Measurements from ENCODE around the gene ZNF595.
"Not testable (repeated sequence)": the region's sequence is repeated elsewhere in the genome, so short reads cannot be mapped to it uniquely, and the experiment has no call there.

Gene ZNF595

DNA sequence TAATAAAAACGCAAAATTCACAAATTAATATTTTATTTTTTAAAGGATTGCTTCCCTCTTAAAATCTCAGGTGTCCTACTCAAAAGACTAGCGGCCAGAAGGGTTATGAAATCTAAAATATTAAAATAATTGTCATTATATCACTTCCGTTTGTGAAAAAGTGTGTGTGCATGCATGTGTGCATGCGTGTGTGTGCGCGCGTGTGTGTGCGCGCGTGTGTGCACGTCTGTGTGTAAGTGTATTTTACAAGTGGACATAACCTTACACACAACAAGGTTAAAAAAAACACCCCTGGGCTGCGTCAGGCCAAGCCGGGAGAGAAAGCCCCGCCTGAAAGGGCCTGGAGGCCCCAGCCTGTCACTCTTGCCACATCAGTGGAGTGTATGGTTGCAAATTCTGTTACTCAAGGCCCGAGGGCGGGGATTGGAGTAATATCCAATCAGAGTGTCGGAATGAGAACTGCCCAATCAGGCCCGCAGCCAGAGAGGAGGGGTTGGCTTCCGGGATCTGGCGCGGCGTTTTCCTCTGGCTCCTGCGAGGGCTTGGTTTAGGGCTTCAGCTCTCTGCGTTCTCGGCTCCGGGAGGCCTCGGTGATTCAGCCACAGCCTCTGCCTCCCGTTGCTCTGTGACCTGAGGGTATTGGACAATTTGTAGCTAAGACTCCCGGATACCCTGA lies at the start of gene ZNF595:
Gene ZNF595 (plus strand): TSS at position 518 of the 676 bp plus-strand sequence. CDS start 168 bp downstream, outside the sequence.
- DNase-seq (ENCODE audit: low read depth) = not testable (repeated sequence)

DNA sequence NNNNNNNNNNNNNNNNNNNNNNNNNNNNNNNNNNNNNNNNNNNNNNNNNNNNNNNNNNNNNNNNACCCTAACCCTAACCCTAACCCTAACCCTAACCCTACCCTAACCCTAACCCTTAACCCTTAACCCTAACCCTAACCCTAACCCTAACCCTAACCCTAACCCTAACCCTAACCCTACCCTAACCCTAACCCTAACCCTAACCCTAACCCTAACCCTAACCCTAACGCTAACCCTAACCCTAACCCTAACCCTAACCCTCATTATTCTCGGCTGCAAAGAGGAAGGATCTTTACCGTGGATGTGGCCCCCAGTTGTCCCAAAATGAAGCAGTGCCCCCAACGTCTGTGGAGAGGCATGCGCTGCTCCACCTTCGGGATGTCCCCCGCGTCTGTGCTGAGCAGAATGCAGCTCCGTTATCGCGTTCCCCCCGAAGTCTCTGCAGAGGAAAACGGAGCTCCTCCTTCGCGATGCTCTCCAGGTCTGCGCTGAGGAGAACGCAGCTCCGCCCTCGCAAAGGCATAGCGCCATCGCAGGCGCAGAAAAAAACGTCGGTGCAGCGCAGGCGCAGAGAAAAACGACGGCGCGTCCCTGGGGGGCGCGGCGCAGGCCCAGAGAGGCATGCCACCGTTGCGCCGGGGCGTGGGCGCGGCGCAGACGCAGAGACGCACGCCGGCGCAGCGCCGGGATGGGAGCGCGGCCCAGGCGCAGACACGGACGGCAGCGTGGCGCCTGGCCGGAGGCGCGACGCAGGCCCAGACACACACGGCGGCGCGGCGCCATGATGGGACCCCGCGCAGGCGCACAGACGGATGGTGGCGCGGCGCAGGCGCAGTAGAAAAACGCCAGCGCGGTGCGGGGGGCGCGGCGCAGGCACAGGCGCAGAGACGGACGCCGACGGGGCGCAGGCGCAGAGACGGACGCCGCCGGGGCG lies 42.9 kb upstream of the ZNF595 start:
- not testable (repeated sequence) for DNase-seq (ENCODE audit: low read depth)

DNA sequence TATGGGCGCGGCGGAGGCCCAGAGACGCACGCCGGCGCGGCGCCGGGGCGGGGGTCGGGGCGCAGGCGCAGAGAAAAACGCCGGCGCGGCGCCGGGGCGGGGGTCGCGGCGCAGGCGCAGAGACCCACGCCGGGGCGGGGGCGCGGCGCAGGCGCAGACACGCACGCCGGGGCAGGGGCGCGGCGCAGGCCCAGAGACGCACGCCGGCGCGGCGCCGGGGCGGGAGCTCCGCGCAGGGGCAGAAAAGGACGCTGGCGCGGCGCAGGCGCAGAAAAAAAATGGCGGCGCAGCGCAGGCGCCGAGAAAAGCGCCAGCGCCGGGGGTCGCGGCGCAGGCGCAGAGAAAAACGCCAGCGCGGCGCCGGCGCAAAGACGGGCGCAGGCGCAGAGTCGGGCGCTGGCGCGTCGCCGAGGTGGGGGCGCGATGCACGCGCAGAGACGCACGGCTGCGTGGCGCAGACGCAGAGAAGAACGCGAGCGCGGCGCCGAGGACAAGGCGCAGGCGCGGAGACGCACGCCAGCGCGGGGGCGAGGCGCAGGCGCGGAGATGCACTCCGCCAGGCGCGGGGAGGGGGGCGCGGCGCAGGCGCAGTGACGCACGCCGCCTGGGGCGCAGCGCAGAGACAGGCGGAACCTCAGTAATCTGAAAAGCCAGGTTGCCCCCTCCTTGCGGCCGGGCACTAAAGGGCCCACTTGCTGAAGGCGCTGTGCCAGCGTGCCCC lies 41.9 kb upstream of the ZNF595 start:
- not testable (repeated sequence) for DNase-seq (ENCODE audit: low read depth)

DNA sequence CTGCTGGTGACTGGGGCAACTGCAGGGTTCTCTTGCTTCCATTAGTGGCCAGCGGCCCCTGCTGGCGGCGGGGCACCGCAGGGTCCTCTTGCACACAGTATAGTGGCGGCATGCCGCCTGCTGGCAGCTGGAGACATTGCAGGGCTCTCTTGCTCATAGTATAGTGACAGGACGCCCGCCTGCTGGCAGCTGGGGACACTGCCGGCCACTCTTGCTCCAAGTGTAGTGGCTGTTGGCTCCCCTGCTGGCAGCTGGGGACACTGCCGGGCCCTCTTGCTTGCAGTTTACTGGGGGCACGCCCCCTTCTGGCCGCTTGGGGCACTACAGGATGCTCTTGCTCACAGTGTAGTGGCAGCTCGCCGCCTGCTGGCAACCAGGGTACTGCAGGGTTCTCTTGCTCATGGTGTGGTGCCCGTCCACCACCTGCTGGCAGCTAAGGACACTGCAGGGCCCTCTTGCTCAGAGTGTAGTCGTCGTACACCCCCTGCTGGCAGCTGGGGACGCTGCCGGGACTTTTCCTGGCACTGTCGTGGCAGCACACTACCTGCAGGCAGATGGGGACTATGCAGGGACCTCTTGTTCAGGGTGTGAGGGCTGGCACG lies 41.2 kb upstream of the ZNF595 start:
- not testable (repeated sequence) for DNase-seq (ENCODE audit: low read depth)

DNA sequence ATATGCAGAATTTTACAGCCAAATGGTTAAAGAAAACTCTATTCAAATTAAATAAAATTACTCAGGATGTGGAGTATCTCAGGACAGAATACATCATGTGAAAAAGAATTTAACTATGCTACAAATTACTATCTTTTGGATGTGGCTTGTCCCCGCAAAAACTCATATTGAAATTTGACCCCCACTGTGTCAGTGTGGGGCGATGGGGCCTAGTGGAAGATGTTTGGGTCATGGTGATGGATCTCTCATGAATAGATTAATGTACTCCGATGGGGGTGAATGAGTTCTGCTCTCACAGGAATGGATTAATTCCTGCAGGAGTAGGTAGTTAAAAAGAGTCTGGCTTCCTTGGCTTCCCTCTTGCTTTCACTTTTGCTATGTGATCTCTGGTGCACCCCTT lies 35.0 kb upstream of the ZNF595 start:
- not testable (repeated sequence) for DNase-seq (ENCODE audit: low read depth)

DNA sequence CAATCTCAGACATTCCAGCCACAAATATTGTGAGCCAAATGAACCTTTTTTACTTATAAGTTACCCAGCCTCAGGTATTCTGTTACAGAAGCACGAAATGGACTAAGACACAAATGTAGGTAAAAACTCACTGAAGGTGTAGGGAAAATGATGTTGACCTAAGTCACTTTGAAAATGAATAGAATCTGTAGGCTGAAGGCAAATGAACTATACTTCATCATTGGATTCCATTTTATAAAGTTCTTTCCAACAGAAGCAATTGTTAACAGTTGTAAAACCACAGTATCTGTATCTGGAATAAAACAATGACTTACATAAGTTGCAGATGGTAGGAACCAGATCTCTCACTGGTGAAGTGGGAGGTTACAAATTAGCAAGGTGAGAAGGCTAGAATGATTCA lies 34.5 kb upstream of the ZNF595 start:
- DNase-seq (ENCODE audit: low read depth) = not testable (repeated sequence)

DNA sequence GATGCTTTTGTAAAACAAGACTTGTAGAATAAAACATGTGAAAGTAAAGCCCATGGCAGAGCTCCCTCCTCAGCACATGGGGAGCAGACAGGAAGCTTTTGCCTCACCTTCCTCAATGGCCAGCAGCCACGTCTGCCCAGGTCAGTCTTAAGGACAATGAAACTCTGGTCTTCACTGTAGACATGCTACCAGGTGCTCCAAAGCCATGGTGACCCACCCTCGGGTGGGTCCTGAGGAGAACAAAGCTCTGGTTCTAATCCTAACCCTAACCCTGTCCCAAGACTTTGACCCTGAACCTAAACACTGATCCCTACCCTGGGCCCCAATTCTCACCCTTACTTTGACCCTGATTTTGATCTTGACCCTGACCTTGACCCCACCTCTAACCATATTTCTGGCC lies 30.2 kb upstream of the ZNF595 start:
- not testable (repeated sequence) for DNase-seq (ENCODE audit: low read depth)

DNA sequence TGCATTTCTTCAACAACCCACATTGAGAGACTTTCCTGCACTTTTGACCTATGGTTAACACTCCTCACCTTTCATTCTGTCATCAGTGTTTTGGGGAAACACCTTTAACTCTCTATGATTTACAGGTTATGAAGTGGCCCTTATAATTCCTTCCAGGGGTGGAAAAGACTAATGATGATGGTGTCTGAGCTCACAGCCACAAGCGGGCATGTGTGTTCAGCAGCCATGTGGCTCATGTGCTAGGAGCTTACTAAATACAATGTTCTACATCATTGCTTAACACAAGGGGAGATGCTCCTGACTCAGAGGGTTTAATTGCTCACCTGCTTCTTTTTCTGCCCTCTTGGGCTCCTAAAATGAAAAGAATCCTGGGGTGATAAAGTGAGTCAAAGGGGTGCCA lies 28.8 kb upstream of the ZNF595 start:
- DNase-seq (ENCODE audit: low read depth) = not testable (repeated sequence)

DNA sequence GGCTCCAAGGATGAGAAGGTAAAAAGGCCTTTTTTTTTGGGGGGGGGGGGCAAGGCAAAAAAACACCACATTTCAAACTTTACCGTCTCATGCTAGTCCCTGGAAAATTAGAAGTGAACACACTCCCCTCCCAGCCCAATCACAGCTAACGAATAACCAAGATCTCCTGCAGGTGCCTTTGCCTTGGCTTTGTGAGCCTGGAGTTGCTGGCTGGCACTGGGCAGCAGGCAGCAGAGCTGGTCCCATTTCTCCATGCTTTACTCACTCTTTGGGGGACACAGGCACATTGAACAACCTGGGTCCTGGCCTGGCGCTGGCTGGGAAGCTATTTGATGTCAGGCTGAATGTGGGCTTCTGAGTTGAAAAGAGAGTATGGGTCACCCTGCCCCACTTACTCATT lies 25.6 kb upstream of the ZNF595 start:
- DNase-seq (ENCODE audit: low read depth) = not testable (repeated sequence)

DNA sequence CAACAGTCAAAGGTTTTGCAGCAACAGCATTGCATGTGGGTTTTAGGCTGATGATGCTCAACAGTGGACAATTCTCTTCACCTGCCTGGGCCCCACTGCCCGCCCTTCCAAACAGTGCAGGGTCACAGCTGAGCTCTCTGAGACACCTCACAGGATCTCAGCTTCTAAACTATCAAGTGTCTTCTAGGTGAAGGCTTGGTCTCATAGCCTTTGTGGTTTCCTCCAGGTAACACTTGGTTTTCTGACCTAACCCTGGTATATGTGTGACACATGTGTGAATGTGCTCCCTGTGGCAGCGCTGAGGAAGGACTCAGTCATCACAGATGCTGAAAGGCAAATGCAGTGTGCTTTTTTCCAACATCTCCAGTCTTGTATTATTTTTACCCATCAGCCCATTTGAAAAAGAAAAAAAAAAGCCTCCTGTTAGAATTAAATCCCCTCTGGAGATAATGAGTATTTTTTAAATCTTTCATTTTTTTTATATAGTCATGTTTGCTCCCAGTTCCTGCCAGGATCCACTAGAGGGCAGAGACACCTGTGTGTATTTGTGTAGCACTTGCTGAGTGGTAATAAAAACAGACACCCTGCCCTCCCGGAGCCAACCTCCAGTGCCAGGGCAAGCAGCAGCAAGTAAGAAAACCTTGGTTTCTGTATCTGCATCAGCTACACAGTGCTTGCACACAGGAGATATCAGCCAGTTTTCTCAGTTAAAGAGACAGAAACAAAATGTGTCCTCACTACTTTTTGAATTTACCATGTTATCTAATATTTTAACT lies 24.2 kb upstream of the ZNF595 start:
- not testable (repeated sequence) for DNase-seq (ENCODE audit: low read depth)

DNA sequence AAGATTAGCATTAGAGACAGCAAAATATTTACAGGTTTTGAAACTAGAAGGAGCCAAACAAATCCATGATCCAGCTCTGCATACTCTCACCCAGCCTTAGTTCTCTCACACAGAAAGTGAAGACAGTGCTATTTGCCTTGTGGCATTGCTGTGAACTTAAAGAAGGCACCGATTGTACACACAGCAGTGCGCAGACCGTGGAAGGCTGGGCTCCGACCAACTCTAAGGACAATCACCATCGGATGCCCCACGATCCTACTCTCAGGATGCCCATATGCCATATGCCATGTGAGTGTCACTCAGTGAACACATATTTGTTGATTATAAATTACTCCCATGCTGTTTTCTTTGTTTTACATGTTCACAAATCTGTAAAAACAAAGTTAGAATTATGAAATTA lies 19.8 kb upstream of the ZNF595 start:
- DNase-seq (ENCODE audit: low read depth) = not testable (repeated sequence)

DNA sequence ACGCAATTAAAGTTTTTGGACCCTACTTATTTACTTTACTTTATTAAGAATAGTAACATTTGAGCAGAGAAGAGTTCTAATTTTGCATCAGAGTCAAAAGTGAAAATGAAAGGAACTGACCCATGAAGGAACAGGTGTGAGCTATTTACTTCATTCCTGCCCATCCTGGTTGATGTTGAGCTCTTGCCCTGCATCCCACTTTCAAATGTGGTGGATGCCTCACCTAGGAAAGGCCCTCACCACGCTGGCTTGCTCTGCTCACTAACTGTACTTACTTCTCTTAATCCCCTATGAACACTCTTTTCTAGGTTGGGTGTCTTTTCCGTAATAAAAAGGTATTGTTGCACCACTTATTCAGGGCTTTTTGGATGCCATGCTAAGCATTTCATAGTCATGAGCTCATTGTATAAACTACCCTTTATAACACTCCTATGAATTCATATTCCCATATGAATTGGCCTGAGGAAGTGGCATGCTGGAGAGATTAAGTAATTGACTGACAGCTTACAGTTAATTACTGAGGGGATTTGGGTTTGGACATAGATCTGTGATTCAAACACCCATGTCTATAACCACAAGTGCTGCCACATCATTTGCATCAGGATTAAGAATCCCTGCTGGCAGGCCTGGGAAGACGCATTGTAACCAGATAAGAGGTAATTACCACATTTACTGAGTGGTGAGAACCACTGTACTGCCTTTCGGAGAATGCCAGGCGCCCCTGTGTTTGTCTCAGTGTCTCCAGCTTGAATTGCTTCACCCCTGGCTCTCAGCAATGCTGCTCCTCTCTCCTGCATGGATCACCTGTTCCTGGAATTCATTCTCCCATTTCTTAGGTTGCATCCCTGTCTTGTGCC lies 16.3 kb upstream of the ZNF595 start:
- DNase-seq (ENCODE audit: low read depth) = not testable (repeated sequence)

DNA sequence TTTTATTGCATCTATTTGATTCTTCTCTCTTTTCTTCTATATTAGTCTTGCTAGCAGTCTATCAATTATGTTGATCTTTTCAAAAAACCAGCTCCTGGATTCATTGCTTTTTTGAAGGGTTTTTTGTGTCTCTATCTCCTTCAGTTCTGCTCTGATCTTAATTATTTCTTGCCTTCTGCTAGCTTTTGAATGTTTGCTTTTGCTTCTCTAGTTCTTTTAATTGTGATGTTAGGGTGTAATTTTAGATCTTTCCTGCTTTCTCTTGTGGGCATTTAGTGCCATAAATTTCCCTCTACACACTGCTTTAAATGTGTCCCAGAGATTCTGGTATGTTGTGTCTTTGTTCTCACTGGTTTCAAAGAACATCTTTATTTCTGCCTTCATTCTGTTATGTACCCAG lies 14.9 kb upstream of the ZNF595 start:
- not testable (repeated sequence) for DNase-seq (ENCODE audit: low read depth)

DNA sequence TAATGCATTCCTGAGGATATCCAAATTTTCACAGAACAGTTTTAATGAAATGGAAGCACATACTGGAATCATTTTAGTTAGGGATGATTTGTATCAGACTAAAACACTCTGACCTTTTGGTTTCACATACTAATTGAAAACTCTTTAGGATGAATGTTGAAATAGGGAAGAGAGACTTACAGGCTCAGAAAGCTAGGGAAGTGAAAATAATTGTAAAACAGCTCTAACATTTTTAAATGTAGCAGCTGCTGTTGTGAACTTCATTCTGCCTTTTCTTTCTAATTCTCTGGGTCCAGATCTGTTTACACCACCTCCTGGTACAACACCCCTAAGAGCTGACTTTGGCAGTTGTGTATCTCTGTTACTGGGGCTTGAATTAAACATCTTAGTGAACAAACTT lies 9.7 kb upstream of the ZNF595 start:
- DNase-seq (ENCODE audit: low read depth) = not testable (repeated sequence)

DNA sequence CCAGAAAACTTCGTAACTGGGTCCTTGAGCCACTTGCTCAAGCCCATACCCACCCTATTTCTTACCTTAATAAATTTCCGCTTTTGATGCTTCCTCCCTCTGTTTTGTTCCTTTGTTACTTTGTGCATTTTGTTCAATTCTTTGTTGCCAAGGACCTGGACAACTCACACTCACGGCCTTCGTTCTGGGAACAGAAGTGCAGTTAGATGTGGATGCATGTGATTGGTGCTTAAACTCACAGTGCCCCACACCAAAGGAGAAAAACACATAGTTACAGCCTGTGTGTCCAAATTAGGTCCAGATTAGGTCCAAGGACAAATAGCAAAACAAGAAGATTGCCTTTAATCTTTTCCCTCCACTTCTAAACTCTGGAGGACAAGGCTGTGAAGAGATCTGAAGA lies 1.9 kb upstream of the ZNF595 start:
- DNase-seq (ENCODE audit: low read depth) = not testable (repeated sequence)

DNA sequence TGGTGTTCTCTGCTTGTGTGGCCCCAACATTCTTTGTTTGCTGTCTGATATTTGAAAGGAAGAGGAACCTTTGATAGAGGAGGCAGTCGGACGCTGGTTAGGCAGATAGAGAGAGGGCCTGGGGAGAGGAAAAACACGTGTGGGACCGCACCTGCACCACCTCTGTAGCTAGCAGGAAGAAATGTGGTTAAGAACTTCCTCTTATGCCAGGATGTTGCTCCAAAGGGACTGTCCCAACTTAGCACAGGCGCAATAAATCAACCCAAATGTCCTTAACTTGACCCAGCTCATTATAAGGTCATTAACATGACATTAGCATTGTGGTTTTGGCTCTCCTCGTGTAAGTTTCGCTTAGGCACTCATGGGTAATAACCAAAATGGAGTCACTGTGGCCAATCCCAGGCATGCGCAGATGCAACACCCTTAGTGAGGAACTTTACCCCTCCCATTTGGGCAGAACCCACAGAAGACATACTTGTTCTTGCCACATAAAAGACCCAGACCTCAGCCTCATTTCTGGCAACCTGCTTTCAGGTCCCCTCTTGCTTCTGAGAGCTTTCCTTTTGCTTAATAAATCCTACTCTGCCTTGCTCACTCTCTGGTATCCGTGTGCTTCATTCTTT lies 1.4 kb upstream of the ZNF595 start:
- not testable (repeated sequence) for DNase-seq (ENCODE audit: low read depth)

DNA sequence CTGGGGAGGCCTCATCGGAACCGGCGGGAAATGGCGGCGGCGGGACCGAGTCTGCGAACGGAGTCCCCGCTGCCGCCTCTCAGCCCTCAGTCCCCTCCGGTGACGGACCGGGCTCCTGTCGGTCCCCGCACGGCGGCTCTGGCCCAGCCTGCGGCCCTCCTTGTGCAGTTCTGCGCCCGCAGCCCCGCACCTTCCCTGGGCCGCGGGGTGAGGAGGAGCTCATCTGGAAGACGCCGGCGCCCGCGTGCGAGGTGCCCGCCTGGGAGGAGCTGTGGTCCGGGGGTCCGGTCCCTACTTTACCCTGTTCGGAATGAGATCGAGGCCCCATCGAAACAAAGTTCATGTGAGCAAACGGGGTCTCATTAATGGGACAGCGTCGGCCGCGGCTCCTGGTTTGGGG lies 400 bp downstream of the ZNF595 start:
- DNase-seq (ENCODE audit: low read depth) = not testable (repeated sequence)

DNA sequence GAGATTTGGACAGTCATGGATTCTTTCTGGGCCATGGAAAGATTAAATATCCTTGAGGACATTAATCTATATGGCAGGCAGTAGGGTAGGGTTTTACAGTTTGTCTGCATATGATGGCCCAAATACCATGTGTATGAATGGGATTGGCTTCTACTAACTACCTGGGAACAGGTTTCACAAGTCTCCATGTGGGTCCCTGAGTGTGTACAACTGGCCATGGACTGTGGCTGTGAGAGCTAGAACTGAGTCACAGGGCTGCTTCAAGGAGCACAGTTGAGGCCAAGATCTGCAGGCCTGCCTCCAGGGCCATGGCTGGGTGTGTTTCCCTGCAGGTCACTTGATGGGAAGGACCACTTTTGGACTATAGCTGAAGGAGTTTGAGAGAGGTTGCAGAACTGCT lies 11.6 kb downstream of the ZNF595 start:
- DNase-seq (ENCODE audit: low read depth) = not testable (repeated sequence)

DNA sequence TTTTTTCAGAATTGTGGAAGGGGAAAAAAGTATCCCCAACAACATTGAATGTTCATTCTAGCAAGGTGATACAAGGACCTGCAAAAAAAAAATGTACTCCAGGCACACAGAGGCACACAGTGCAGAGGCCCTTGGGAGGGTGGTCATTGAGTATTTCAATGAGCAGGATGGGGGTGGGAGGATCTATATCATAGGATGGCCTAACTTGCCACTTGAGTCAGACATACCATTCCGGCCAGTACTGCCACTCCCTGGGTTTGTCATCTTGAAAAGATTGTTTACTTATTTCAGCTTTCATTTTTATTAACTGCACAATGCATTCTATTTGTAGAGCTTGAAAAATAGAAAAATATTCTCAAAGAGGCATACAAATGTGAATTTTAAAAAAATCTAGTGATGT lies 18.7 kb downstream of the ZNF595 start:
- DNase-seq (ENCODE audit: low read depth) = no peak

DNA sequence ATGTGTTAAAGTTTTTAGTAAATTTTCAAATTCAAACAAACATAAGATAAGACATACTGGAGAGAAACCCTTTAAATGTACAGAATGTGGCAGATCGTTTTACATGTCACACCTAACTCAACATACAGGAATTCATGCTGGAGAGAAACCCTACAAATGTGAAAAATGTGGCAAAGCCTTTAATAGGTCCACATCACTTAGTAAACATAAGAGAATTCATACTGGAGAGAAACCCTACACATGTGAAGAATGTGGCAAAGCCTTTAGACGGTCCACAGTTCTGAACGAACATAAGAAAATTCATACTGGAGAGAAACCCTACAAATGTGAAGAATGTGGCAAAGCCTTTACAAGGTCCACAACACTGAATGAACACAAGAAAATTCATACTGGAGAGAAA lies 32.8 kb downstream of the ZNF595 start:
- DNase-seq (ENCODE audit: low read depth) = no peak

Measured in GM04504 (cell line).